ENCODE results near the gene BPIFA1. TPM values are rescaled to one million over a fixed set of nuclear protein-coding genes. Genes with fewer than 3 reads are reported as not detected.

The BPIFA1 gene
- total RNA-seq, 4 donors from 2014 or later = not detected

GRCh38 chr20:33275215-33275614 is 39.4 kb downstream of the BPIFA1 start:
- no peak overlapping the region for H3K4me3 ChIP-seq
- no peak for DNase-seq (ENCODE audit: low spot score in 2 of 2)
- peaks cover 0 to 9% (median 0%) of the 10 kb centered on the region in 4 donors for H3K4me1 ChIP-seq
- no peaks in the 10 kb centered on the region for H3K36me3 ChIP-seq
- H3K9me3 ChIP-seq = no peaks in the 10 kb centered on the region
- no peak for TF ChIP-seq CTCF (IDR thresholded peaks at IDR 0.05)
- no peak for TF ChIP-seq EP300 (IDR thresholded peaks at IDR 0.05)
- no peak for TF ChIP-seq POLR2A (IDR thresholded peaks at IDR 0.05)
- H3K27me3 ChIP-seq = no peaks in the 10 kb centered on the region
- WGBS, 2 donors = 51 to 58% methylated on average over 8 of the region's 8 CpGs
- H3K27ac ChIP-seq = no peak overlapping the region

DNA sequence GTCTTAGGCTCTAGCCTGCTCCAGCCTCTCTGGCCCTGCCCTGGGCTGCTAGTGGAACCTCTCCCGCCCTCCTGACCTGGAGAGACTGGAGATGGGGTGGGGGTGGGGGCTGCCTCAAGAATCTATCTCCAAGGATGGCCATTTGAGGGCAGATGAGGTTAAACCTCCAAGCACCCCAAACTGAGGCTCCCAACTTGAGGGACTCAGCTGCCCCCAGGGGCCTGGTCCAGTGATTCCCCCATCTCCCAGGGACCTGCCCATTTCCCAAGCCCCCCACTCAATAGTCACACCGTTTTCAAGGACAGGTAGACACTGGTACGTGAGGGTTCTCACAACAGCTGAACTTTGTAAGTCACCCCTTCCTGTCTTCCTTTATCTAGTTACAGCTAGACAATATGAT is 40.1 kb downstream of the BPIFA1 start:
- peaks cover 0 to 9% (median 0%) of the 10 kb centered on the region in 4 donors for H3K4me1 ChIP-seq
- DNase-seq (ENCODE audit: low spot score in 2 of 2) = no peak
- H3K4me3 ChIP-seq = no peak overlapping the region
- H3K27ac ChIP-seq = no peak overlapping the region
- no peaks in the 10 kb centered on the region for H3K36me3 ChIP-seq
- no peaks in the 10 kb centered on the region for H3K9me3 ChIP-seq
- TF ChIP-seq POLR2A (IDR thresholded peaks at IDR 0.05) (no peak), EP300 (IDR thresholded peaks at IDR 0.05) (no peak), CTCF (IDR thresholded peaks at IDR 0.05) (no peak)
- H3K27me3 ChIP-seq = no peaks in the 10 kb centered on the region
- 64% methylated on average over 3 of the region's 3 CpGs for WGBS, 2 donors

DNA sequence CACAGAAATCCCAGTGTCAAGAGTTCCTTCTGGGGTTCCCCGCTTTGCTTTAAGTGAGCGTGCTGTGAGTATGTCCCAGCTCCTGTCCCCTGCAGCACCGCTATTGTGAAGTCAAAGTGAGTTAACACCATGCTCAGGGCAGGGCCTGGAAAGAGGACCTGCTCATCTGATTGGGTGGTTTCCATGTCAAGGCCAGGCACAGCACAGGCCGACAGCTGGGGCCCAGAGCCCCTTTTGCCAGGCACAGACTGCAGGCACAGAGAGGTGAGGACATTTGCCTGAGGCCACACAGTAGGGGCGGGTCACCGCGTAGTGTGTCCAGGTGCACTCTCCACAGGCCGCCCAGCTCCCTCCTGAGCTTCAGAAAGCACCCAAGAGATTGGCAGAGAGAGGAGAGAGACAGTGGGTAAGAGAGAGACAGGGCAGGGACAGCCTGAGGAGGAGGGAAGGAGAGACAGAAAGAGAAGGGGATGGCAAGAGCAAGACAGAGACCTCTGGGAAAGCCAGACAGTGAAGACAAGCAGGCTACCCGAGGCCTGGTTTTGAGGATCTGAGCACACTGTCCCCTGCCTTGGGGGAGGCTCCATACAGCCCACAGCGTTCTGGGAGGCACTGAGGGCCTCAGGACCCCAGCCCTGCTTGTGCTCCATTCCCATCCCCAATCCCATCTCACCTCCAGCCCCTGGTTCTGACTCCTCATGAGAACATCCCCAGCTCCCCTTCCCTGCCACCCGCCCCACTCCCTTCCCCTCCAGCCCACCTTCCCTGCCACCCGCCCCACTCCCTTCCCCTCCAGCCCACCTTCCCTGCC is 40.7 kb downstream of the BPIFA1 start:
- no peak overlapping the region for H3K4me3 ChIP-seq
- no peak overlapping the region for H3K27ac ChIP-seq
- H3K4me1 ChIP-seq = peaks cover 0 to 9% (median 0%) of the 10 kb centered on the region in 4 donors
- H3K27me3 ChIP-seq = no peaks in the 10 kb centered on the region
- WGBS, 2 donors = 81 to 85% methylated on average over 12 of the region's 12 CpGs
- TF ChIP-seq EP300 (IDR thresholded peaks at IDR 0.05) (no peak), CTCF (IDR thresholded peaks at IDR 0.05) (no peak), POLR2A (IDR thresholded peaks at IDR 0.05) (no peak)
- H3K9me3 ChIP-seq = no peaks in the 10 kb centered on the region
- H3K36me3 ChIP-seq = no peaks in the 10 kb centered on the region
- no peak for DNase-seq (ENCODE audit: low spot score in 2 of 2)

DNA sequence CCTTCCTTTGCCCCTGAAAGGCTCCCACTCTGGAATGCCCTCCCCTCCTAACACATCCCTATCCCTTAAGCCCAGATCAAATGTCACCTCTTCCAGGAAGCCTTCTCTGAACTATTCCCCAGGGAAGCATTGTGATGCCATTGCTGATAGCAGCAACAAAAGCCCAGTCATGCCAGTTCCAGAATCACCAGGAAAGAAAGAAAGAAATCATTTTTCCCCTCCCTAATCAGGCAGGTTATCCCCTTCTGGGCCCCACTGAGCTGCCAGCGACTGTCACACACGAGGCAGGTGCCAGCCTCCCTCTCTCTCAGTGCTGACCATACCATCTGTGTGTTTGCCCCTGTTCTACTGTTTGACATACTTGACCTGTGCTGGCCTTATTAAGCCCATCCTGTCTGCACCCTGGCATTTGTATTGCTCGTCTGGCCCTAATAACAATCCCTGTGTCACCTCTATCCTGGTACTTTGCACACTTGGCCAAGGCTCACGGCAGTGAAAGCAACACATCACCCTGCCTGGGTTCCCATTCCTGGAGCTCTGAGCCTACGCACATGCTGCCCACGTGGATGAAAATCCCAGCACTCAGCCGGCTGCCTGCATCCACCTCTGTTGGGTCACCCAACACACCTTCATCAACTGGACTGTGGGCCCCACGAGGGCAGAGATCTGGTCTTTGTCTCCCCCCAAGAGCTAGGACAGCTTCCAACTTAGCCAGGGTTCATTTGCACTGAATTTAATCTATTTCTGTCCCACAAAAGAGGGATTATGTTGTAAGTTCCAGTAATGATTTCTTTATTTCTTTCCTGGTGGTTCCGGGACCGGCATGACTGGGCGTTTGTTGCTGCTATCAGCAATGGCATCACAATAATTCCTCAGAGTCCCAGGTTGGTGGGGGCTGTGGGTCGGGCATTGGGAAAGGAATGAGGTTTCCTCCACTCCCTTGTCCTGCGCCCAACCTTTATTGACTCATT is 42.0 kb downstream of the BPIFA1 start:
- H3K4me1 ChIP-seq = peaks cover 0 to 15% (median 0%) of the 10 kb centered on the region in 4 donors
- TF ChIP-seq CTCF (IDR thresholded peaks at IDR 0.05) (no peak), EP300 (IDR thresholded peaks at IDR 0.05) (no peak), POLR2A (IDR thresholded peaks at IDR 0.05) (no peak)
- peak overlapping the region in 1 of 4 donors; percentile 33 for H3K27ac ChIP-seq
- H3K36me3 ChIP-seq = no peaks in the 10 kb centered on the region
- 28 to 44% methylated on average over 12 to 13 of the region's 13 CpGs for WGBS, 2 donors
- H3K4me3 ChIP-seq = no peak overlapping the region
- DNase-seq (ENCODE audit: low spot score in 2 of 2) = no peak
- H3K9me3 ChIP-seq = no peaks in the 10 kb centered on the region
- no peaks in the 10 kb centered on the region for H3K27me3 ChIP-seq

Data from tibial nerve (tissue), 4 donors.